Measurements from ENCODE around the gene TECTB.
"Not testable (repeated sequence)": the region's sequence is repeated elsewhere in the genome, so short reads cannot be mapped to it uniquely, and the experiment has no call there.

Gene TECTB

DNA sequence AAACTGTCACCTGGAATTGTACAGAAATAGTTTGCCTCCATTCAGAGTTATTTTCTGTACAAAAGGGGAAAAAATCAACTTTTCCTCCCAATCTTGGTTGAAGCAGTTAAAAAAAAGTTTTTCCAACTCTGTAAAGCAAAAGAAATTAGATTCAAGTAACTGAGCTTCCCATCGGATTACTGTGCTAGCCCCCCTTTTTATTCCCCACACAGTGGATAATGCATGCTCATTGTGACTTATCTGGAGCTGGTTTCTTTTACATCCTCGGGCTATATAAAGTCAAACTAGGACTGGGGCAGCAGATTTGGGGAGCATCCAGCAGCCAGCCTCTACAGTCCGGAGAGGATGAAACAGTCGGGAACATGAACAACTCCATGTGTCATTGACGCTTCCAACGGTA lies at the start of gene TECTB:
Gene TECTB (plus strand): TSS at position 301 of the 400 bp plus-strand sequence. CDS start 335 bp downstream, outside the sequence.
- in situ Hi-C loops (cut with MboI; ENCODE audit: low sequenced_read_pairs): no loop called here

DNA sequence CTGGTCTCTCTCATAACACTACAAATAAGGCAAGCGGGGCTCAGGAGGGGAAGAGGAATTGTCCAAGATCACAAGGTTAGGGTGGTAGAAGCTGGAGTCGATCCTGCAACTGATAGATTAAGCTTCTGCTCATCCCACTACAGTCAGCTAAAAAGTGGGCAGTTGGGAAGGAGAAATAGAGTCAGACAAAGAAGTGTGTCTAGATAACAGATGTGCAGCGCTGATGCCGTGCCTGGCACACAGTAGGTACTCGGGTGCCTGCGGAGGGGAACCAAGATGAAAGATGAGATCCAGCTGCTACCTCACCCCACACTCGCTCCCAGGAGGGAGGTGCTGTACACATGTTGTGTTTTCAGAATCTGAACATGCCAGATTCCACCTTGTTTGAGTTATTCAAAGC lies 48.1 kb upstream of the TECTB start:
- in situ Hi-C loops (cut with MboI; ENCODE audit: low sequenced_read_pairs): no loop called here

DNA sequence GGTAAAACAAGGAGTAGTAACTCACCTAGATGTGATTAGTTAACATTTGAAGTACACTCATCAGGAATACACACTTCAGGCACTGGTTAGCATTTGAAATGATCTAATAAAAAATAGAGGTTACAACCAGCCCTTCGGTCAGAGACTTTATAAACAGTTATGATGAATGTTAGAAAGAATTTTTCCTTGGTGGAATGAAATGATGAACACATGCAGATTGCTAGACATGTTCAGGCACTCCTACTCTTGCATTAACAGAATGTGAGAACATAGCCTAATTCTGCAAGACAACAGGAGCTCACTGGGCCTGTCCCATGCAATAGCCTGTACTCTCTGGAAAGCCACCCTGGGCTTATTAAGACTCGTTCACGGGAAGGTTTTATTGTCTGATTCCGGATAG lies 47.3 kb upstream of the TECTB start:
- in situ Hi-C loops (cut with MboI; ENCODE audit: low sequenced_read_pairs): no loop called here

DNA sequence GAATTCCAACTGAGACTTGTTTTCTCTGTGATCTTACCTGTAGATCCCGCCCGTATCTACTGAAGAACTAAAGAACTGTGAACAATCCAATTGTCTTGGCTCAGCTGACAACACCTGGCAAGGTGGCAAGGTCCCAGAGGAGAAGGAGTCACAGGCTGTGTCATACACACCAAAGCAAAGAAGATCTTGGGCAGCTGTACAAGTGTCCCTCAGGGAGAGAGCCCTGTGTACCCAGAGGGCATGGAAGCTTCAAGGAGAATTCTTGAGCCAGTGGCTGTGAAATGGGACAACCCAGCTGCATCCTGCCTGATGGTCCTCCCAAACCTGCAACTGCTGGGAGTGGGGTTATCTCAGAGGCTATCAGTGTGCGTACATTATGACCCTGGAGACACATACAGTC lies 46.7 kb upstream of the TECTB start:
- in situ Hi-C loops (cut with MboI; ENCODE audit: low sequenced_read_pairs): no loop called here

GRCh38 chr10:112239347-112239746 lies 43.9 kb upstream of the TECTB start:
- in situ Hi-C loops (cut with MboI; ENCODE audit: low sequenced_read_pairs): no loop called here

DNA sequence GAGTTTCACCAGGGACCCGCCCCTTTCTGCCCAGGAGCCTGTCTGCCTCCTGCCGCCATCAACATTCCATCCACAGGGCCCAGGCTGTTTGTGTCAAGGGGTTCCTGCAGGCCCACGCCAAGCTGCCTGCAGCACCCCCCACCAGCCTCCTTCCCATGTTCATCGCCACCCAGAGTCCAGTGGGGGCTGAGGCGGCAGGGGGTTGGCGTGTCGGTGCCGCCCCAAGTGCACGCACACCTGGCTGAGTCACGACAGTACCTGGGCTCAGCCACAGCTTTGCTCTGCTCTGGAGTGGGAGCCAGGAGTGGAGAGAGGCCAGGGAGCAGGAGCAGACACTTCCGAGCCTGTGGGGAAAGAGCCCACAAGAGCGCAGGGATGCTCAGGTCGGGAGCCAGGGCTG lies 42.8 kb upstream of the TECTB start:
- in situ Hi-C loops (cut with MboI; ENCODE audit: low sequenced_read_pairs): no loop called here

GRCh38 chr10:112241651-112242341 lies 41.4 kb upstream of the TECTB start:
- in situ Hi-C loops (cut with MboI; ENCODE audit: low sequenced_read_pairs): no loop called here

GRCh38 chr10:112242769-112243168 lies 40.4 kb upstream of the TECTB start:
- in situ Hi-C loops (cut with MboI; ENCODE audit: low sequenced_read_pairs): no loop called here

- in situ Hi-C loops (cut with MboI; ENCODE audit: low sequenced_read_pairs): no loop called here
These were observed 39.5 kb upstream of the TECTB start for GRCh38 chr10:112243713-112244112.

DNA sequence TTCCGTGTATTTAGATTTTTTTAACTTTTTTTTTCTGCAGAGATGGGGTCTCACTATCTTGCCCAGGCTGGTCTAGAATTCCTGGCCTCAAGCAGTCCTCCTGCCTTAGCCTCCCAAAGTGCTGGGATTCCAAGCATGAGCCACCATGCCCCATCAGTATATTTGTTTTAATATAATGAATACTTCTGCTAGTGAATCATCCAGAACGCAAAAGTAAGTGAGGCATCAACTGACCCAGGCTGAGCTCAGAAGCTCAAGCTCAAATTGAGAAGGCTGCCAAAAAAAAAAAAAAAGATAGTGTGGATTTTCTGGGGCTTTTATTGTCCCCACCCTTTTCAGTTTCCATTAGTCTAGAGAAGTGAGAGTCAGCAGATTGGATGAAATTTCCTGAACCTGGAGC lies 39.0 kb upstream of the TECTB start:
- in situ Hi-C loops (cut with MboI; ENCODE audit: low sequenced_read_pairs): no loop called here

DNA sequence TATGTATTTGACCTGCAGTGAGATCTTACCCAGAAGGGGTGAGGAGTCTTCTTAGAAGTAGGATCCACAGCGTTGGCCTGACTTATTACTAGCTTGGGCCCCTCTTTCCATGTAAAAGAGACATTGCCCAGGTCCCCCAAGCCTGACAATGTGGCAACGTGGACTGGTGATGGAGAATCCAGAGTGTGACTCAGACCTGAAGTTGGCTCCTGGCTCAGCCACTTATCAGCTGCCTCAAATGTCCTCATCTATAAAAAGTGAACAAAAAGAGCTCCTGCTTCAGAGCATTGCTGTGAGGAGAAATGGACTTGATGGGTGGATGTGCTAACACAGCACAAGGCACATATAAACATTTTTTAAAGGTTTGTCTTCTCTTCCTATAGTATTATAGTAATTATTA lies 35.4 kb upstream of the TECTB start:
- in situ Hi-C loops (cut with MboI; ENCODE audit: low sequenced_read_pairs): no loop called here

GRCh38 chr10:112248584-112249295 lies 34.5 kb upstream of the TECTB start:
- in situ Hi-C loops (cut with MboI; ENCODE audit: low sequenced_read_pairs): no loop called here

DNA sequence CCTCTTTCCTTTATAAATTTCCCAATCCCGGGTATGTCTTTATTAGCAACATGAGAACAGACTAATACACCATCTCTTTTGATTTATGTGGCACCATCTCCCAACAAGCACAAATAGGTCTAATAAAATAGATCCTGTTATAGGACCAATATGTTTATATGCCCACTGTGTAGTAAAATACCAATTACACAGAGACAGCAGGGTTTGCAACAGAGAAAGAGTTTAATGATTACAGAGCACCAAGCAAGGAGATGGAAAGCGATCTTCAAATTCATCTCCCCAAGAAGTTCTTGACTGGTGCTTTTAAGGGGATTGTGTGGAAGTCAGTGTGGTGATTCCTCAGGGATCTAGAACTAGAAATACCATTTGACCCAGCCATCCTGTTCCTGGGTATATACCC lies 33.5 kb upstream of the TECTB start:
- in situ Hi-C loops (cut with MboI; ENCODE audit: low sequenced_read_pairs): no loop called here

GRCh38 chr10:112250555-112250954 lies 32.6 kb upstream of the TECTB start:
- in situ Hi-C loops (cut with MboI; ENCODE audit: low sequenced_read_pairs): no loop called here

DNA sequence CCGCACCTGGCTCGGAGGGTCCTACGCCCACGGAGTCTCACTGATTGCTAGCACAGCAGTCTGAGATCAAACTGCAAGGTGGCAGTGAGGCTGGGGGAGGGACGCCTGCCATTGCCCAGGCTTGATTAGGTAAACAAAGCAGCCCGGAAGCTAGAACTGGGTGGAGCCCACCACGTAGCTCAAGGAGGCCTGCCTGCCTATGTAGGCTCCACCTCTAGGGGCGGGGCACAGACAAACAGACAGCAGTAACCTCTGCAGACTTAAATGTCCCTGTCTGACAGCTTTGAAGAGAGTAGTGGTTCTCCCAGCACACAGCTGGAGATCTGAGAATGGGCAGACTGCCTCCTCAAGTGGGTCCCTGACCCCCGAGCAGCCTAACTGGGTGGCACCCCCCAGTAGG lies 32.0 kb upstream of the TECTB start:
- in situ Hi-C loops (cut with MboI; ENCODE audit: low sequenced_read_pairs): not testable (repeated sequence)

DNA sequence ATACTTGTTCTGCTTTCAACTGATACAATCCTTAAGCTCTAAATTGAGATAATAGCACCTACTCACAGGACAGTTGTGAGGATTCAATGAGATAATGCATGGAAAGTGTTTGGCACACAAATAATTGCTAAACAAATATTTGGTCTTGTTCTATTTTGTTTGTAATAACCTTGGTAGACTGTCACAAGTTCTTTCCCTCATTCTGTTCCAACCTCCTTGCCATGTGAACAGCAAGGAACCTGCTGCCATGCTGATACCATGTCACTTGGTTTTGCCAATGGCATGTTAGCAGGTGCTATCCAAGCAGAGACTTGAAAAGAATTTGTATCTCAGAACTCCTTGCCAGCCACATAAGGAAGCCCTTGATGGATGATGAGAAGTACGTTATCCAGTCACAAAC lies 24.8 kb upstream of the TECTB start:
- in situ Hi-C loops (cut with MboI; ENCODE audit: low sequenced_read_pairs): no loop called here

GRCh38 chr10:112259688-112260087 lies 23.5 kb upstream of the TECTB start:
- in situ Hi-C loops (cut with MboI; ENCODE audit: low sequenced_read_pairs): no loop called here

DNA sequence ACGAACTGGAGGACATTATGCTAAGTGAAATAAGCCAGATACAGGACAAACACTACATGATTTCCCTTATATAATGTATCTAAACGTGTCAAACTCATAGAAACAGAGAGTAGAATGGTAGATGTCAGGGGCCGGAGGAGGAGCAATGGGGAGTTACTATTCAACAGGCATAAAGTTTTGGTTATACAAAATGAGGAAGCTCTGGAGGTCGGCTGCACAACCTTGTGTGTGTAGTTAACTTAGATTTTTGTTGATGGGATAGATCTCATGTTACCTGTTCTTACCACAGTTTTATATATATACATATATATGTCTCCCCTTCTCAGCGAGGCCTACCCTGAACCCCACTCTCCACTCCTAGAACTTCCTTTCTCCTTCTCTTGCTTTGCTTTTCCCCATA lies 22.4 kb upstream of the TECTB start:
- in situ Hi-C loops (cut with MboI; ENCODE audit: low sequenced_read_pairs): no loop called here

GRCh38 chr10:112261281-112261822 lies 21.8 kb upstream of the TECTB start:
- in situ Hi-C loops (cut with MboI; ENCODE audit: low sequenced_read_pairs): no loop called here

- in situ Hi-C loops (cut with MboI; ENCODE audit: low sequenced_read_pairs): no loop called here
These were observed 20.7 kb upstream of the TECTB start for GRCh38 chr10:112262546-112262945.

DNA sequence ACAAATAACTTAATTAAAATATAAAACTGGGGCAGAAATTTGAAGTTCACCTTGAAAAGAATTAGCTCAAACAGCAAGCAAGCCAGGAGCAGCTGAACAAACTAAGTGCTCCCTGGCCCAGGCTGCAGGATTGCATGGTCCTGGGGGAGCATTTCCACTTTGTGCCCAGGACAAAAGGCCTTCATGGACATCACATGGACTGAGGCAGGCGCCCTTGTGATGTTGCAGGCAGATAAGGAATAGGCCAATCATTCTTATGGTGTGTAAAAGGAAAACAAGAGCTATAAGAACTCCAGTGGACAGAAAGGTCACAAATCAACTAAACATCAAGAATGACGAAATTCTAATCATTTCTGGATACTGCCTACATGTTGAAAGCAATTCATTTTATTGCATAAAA lies 17.5 kb upstream of the TECTB start:
- in situ Hi-C loops (cut with MboI; ENCODE audit: low sequenced_read_pairs): no loop called here

- in situ Hi-C loops (cut with MboI; ENCODE audit: low sequenced_read_pairs): no loop called here
These were observed 13.9 kb upstream of the TECTB start for GRCh38 chr10:112269266-112269665.

Measured in HL-60/S4 treated with phorbol 12-myristate 13-acetate at 8.2 ng/mL for 4 days and 3 days (cell line).